ENCODE results near the gene CHAC1. TPM values are rescaled to one million over a fixed set of nuclear protein-coding genes. Genes with fewer than 3 reads are reported as not detected.
A peak's percentile ranks its signal among the peaks of the same experiment; 100 is the strongest.

The CHAC1 gene
- total and polyA plus RNA-seq, 2 of the 13 experiments (the other 11 are each of a cell fraction or from before 2014, with no cell fraction given): 0.44 TPM; not detected in 1

- ChIA-PET POLR2A (interaction anchor here (0.9 kb wide), 1 partner anchor 14 kb away, joined by 4 read pairs; no protein-coding TSS in a partner anchor), CTCF (ENCODE audit: low intra/inter-chr PET ratio, low total read pairs) (no interaction called here)
- intact Hi-C loops (cut with micrococcal nuclease; ENCODE audit: unreplicated experiment) (no loop called here), in situ Hi-C loops (cut with HindIII; ENCODE audit: extremely low pct_ligation_motif_present, low pct_unique_long_range_greater_than_20kb) (no loop called here)
- Histone ChIP-seq H3K4me1 (ENCODE audit: insufficient read depth, low read length) (peaks cover 76% of the 10 kb centered on the region), H3K27ac (ENCODE audit: extremely low read length, insufficient read depth, low read length) (no peak overlapping the region), H3K9ac (ENCODE audit: insufficient read depth, low read depth, low read length) (no peak overlapping the region), H3K9me3 (ENCODE audit: low read length) (no peaks in the 10 kb centered on the region), H2AFZ (ENCODE audit: low read length) (no peak overlapping the region), H3K36me3 (replicated peaks in 1 of 2; ENCODE audit: control insufficient read depth in 1 of 2, insufficient read depth in 2 of 2, low read length in 2 of 2) (no peaks in the 10 kb centered on the region), H3K27me3 (ENCODE audit: control insufficient read depth in 1 of 2, insufficient read depth in 2 of 2, low read length in 2 of 2) (peaks cover 3 to 64% of the 10 kb centered on the region in 2 experiments; a peak in 4 of 5 replicates), H4K20me1 (ENCODE audit: insufficient read depth, low read length) (no peaks in the 10 kb centered on the region), H3K4me3 (replicated peaks in 1 of 3; ENCODE audit: insufficient read depth in 1 of 3, low read depth in 2 of 3, low read length in 3 of 3) (peak overlapping the region in 1 of 3 experiments; percentile 37; a peak in 1 of 6 replicates), H3K79me2 (ENCODE audit: insufficient read depth, low read length) (no peaks in the 10 kb centered on the region), H3K4me2 (ENCODE audit: low read depth, low read length) (peak overlapping the region; percentile 64)
- no peak for DNase-seq (ENCODE audit: low spot score)
- ATAC-seq: peak; percentile 23
- peak; percentile 64 for FAIRE-seq
- no TSS peak for BruUV-seq (replicated peaks)
- WGBS (ENCODE audit: low lambda C conversion rate): 0% methylated on average over 3 of the region's 5 CpGs
- no peak for TF ChIP-seq PCBP2 (optimal IDR thresholded peaks at IDR 0.05; ENCODE audit: low read depth, low read length, poor library complexity, severe bottlenecking)
- peak; percentile 18; the same call in 1 of the 2 replicates for TF ChIP-seq ETV5 (CRISPR knock-in tag; IDR thresholded peaks at IDR 0.05; ENCODE audit: borderline replicate concordance)
- TF ChIP-seq CHCHD3 (CRISPR knock-in tag; IDR thresholded peaks at IDR 0.05): no peak
- TF ChIP-seq SIX1 (CRISPR knock-in tag; IDR thresholded peaks at IDR 0.05; ENCODE audit: borderline replicate concordance): no peak
- 0 out of 2 replicates have a peak, but pooled peaks have one; percentile 37 for TF ChIP-seq THAP7 (CRISPR knock-in tag; IDR thresholded peaks at IDR 0.05)
- TF ChIP-seq ATRX (CRISPR knock-in tag; IDR thresholded peaks at IDR 0.05; ENCODE audit: borderline replicate concordance): no peak
- TF ChIP-seq, protein P1, sequence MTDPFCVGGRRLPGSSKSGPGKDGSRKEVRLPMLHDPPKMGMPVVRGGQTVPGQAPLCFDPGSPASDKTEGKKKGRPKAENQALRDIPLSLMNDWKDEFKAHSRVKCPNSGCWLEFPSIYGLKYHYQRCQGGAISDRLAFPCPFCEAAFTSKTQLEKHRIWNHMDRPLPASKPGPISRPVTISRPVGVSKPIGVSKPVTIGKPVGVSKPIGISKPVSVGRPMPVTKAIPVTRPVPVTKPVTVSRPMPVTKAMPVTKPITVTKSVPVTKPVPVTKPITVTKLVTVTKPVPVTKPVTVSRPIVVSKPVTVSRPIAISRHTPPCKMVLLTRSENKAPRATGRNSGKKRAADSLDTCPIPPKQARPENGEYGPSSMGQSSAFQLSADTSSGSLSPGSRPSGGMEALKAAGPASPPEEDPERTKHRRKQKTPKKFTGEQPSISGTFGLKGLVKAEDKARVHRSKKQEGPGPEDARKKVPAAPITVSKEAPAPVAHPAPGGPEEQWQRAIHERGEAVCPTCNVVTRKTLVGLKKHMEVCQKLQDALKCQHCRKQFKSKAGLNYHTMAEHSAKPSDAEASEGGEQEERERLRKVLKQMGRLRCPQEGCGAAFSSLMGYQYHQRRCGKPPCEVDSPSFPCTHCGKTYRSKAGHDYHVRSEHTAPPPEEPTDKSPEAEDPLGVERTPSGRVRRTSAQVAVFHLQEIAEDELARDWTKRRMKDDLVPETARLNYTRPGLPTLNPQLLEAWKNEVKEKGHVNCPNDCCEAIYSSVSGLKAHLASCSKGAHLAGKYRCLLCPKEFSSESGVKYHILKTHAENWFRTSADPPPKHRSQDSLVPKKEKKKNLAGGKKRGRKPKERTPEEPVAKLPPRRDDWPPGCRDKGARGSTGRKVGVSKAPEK (CRISPR knock-in tag; IDR thresholded peaks at IDR 0.05; ENCODE audit: borderline replicate concordance): no peak
- TF ChIP-seq, protein P2, sequence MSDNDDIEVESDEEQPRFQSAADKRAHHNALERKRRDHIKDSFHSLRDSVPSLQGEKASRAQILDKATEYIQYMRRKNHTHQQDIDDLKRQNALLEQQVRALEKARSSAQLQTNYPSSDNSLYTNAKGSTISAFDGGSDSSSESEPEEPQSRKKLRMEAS (IDR thresholded peaks at IDR 0.05): peak; percentile 49
- TF ChIP-seq SP2 (CRISPR knock-in tag; IDR thresholded peaks at IDR 0.05): no peak
- TF ChIP-seq UBTF (CRISPR knock-in tag; IDR thresholded peaks at IDR 0.05): no peak
- no peak for TF ChIP-seq RFX5 (IDR thresholded peaks at IDR 0.05; ENCODE audit: low read depth, low read length)
- TF ChIP-seq ADNP (CRISPR knock-in tag; IDR thresholded peaks at IDR 0.05): peak; percentile 83; the same call in 1 of the 2 replicates
- TF ChIP-seq ZNF263 (CRISPR knock-in tag; IDR thresholded peaks at IDR 0.05): no peak
- TF ChIP-seq SRF (IDR thresholded peaks at IDR 0.05; ENCODE audit: low read depth, low read length): no peak
- TF ChIP-seq ATM (IDR thresholded peaks at IDR 0.05; ENCODE audit: borderline replicate concordance): no peak
- TF ChIP-seq, protein P3, sequence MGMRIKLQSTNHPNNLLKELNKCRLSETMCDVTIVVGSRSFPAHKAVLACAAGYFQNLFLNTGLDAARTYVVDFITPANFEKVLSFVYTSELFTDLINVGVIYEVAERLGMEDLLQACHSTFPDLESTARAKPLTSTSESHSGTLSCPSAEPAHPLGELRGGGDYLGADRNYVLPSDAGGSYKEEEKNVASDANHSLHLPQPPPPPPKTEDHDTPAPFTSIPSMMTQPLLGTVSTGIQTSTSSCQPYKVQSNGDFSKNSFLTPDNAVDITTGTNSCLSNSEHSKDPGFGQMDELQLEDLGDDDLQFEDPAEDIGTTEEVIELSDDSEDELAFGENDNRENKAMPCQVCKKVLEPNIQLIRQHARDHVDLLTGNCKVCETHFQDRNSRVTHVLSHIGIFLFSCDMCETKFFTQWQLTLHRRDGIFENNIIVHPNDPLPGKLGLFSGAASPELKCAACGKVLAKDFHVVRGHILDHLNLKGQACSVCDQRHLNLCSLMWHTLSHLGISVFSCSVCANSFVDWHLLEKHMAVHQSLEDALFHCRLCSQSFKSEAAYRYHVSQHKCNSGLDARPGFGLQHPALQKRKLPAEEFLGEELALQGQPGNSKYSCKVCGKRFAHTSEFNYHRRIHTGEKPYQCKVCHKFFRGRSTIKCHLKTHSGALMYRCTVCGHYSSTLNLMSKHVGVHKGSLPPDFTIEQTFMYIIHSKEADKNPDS (CRISPR knock-in tag; IDR thresholded peaks at IDR 0.05): no peak
These were observed 31.2 kb upstream of the CHAC1 start for GRCh38 chr15:40921949-40922607.
